NCI-H748 (cell line): ENCODE measurements around the gene MEGF11.

Experiments
- DNase-seq: peaks from one replicate; lab custom pipeline; 2025; ENCODE audit not compliant: unreplicated experiment; lab: John Stamatoyannopoulos, UW

The MEGF11 gene

DNA sequence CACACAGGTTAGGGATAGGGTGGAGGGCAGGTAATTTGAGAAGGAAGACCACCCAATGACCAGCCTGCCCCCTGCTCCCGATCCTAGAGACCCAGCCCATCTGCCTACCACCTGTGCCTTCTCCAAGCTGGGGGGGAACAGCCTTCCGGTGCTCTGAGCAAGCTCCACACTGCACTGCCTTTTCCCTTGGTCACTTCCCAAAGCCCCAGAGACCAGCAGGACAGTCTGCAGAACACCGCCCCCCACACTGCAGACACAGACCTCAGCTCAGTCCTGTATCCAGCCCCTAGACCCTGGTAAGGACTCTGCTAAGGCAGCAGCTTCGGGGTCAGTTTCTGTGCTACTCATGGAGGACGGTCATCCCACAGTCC is 156.9 kb downstream of the MEGF11 start:
- DNase-seq: no peak

DNA sequence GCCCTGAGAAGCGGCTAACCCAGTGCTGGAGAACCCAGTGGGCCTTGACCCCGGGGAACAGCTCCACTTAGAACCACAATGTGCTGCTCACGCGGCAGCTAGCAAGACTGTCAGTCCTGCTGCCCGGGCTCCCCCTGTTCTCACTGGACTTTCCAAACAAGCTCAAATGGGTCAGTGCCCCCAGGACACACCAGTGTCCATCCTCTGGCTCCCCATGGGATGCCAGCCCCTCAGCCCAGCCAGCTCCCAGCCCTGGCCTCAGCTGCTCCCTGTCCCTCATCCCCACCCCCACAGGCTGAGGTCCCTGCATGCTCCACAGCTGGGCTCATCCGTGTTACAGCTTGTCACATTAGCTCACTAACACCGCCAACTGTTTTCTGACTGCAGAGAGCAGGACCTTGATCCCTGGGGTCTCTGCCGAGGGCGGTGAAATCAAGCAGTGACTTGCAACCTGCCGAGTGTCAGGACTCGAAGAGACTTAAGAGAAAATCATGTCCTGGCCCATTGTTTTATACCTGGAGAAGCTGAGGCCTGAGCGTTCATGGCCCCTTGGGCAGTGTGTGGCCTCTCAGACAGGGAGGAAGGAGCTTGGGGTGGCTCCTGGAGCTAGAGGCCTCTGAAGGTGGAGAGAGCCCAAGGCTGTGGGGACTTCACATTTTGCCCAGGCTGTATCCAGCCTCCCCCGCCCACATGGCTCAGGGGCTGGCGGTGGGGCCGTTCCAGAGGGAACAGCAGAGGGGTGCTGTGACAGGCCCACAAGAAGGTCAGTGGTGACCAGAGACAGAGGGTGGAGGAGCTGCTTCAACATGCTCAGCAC is 157.5 kb downstream of the MEGF11 start:
- DNase-seq: no peak

DNA sequence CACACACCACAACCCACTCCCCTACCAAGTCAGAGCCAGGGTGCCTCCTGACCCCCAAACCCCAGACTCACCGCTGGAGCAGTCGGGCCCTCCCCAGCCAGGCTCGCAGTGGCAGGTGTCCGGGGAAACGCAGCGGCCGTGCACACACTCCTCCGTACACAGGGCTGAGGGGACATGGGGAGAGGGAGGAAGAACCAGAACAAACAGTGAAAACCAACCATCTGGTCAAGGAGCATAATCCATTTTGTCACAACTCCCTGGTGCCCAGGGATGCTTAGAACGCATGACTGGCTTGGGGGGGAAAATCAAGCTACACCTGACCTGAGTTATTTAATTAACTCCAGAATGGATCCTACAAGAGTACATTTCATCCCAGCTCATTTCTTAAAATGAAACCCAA is 159.2 kb downstream of the MEGF11 start:
- DNase-seq: no peak

DNA sequence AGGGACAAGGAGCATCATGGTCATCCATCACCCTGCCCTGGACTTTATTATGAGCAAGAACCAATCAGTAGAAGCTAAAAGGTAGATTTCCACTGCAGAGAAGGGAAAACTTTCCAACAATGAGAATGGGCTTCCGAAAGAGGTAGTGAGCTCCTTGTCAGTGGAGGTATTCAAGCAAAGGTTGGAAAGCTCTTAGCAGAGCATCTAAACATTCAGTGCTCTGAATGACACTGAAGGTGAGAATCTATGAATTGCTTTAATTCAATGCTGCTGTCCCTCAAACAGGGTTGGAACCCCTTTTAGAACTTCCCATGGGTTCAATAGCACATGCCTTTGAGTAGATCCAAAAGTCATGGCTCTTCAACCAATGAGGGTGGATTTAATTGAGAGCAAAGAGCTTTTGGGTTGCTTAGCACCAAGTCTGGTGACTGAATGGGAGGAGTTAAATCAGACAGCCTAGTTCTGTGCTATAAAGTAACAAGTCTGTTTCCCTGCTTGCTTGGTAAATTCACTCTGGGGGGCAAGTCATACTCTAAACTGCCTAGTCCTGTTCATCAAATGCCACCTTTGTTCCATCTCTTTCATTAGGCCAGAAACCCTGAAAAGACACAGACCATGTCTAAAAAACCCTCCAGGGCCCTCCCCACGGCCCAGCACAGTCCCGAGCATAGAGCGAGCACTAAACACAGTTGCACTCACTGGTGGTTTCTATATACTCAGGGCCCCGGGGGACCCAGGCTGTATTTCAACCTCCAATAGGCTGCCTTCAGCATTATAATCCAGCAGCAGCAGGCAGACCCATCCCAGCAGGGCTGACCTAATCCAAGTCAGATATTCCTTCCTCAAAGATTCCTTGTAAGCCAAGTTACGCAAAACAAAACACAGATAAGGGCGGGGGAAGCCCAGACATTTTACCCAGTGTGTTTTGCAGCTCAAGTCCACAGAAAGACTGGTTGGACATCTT is 161.2 kb downstream of the MEGF11 start:
- DNase-seq: no peak

DNA sequence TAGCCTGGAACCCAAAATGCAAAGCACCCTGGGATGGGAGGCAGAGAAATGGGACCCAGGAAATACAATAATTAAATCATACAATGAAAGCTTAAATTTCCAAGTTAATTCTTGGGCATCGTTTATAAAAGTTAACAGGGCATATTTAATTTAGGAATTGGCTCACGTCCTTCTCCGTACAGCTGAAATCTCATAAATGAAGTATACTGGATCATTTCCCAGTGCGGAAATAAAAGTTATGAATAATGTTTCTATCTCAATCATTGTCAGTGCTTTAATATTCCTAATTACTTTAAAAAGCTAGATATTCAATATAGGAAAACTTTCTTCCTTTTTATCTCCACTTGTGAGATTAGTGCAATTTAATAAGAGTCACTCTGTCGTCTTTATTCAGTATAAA is 164.0 kb downstream of the MEGF11 start:
- no peak for DNase-seq

DNA sequence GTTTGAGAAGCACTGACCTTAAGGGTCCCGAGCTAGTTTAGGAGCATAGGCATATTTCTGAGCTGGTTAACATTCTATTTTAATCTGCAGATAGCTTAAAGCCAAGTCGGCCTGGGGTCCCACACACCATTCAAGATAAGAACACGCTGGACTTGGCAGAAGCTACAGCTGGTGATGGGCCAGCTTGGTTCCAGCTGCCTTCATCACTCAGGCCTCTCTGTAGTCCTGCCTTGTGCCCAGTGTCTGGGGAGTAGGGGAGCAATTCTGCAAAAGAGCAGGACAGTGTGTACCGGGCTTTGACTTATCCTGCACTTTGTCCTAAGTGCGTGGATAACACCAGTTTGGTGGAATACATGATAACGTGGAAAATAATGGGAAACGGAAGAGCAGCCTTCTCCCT is 164.5 kb downstream of the MEGF11 start:
- DNase-seq: no peak

DNA sequence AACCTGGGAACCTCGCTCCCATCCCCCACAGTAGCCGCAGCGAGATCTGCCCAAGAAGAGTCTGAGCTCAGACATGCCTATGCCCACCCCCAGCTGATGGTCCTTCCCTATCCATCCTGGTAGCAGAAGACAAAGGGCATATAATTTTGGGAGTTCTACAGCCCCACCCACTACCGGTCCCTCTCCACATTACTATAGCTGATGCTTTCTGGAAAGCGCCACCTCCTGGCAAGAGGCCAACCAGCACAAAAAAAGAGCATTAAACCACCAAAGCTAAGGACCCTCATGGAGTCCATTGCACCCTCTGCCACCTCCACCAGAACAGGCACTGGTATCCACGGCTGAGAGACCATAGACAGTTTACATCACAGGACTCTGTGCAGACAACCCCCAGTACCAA is 168.4 kb downstream of the MEGF11 start:
- peak; percentile 20 for DNase-seq

DNA sequence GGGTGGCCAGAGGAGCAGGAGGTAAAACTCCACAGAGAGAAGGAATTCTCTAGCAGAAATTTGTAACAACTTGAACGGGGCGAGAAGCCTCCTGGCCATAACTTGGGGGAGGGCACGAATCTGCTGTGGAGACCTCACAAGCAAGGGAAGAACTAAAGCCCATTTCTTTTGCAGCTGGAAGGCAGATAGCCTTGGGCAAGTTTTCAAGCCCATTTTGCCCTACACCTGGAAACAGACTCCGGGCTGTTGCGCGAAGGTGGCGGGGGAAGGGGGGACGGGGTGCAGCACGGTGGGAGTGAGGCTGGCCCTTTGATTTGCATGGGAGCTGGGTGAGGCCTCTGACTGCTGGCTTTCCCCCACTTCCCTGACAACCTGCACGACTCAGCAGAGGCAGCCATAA is 168.8 kb downstream of the MEGF11 start:
- DNase-seq: no peak

DNA sequence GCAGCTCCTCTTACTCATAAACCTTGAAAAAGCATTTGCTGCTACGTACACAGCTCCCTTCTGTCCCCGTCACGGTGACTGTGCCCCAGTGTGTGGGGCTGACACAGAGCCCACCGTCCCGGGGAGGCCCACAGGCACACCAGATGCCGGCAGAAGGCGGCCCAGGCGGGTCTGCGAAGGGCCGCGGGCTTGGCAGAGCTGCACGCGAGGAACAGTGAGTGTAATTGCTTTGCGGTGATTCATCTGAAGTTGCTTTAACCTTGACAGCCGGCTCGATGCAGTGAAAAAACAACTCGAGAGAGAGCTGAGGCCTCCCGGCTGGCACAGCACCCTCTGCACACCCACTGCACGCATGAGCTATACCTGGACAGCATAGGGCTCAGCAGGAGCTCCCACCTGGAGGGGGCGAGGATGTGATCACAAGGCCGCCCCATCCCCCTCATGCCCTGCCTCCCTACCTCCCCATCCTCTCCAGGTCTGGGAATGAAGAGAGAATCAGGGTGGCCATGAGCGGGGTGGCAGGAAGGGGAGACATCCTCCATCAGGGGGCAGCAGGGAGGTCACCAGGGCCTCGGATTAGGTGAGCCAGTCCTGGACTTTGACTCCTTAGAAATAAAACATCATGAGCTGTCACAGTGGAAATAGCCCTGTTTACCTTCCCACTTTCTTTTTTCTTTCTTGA is 172.7 kb downstream of the MEGF11 start:
- no peak for DNase-seq

DNA sequence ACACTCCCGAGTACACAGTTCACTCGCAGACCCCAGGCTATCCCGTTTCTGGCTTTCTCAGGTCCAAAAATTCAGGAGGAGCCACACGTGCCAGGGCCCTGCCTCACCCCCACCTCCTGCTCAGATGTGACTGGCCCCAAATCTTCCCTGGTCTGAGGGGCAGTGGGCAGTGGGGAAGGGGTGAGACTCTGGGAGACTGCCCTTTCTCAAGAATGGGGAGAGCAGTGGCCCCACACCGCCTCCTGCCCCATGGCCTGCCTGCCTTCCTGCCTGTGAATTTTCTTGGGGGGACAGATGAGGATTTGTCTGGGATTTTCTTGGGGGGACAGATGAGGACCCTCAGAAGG is 174.6 kb downstream of the MEGF11 start:
- DNase-seq: no peak

DNA sequence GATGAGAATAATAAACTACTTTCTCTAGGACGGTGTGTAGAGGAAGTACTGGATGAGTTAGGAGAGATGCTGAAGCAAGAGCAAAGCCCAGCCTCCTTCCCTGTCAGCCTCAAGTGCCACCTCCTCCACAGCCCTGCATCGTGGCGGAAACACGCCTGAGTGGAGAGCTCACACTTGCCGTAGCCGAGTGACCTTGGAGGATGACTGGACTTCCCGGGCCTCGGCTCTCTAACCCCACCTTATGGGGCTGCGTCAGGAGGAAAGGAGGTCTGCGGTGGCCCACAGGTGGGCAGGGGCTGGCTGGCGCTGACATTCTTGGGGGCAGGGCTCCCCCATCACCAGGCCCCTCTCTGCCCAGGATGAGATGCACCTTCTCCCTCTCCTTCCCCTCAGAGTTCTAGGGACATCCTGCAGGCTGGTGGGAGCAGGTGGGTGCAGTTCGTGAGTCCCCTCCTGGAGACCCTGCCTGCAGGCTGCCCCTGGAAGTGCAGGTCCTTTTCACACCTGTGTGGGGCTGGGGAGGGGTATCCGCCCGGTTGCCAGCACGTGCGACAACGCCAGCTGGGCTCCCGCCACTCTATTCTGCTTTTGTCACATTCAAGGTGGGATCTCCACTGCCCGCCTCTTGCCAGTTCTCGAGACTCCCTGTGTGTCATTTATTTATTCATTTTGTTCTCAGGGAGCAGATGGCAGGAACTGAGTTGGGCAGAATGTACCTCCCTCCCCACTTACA is 175.2 kb downstream of the MEGF11 start:
- DNase-seq: no peak

DNA sequence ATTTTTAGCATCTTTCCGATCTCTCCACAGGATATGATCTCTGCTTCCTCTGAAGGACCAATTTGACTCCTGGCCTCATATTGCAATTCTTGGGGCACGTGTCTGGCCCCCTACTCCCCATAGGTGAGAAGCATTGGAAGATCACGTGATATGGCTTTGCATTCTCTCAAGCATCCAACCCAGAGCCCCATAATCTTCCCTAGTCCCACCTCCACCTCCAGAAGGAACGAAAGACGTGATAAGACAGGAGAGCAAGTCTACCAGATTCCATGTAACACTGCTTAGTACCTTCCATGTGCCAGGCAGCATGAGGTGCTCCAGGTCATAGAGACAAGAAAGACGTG is 176.3 kb downstream of the MEGF11 start:
- DNase-seq: no peak

DNA sequence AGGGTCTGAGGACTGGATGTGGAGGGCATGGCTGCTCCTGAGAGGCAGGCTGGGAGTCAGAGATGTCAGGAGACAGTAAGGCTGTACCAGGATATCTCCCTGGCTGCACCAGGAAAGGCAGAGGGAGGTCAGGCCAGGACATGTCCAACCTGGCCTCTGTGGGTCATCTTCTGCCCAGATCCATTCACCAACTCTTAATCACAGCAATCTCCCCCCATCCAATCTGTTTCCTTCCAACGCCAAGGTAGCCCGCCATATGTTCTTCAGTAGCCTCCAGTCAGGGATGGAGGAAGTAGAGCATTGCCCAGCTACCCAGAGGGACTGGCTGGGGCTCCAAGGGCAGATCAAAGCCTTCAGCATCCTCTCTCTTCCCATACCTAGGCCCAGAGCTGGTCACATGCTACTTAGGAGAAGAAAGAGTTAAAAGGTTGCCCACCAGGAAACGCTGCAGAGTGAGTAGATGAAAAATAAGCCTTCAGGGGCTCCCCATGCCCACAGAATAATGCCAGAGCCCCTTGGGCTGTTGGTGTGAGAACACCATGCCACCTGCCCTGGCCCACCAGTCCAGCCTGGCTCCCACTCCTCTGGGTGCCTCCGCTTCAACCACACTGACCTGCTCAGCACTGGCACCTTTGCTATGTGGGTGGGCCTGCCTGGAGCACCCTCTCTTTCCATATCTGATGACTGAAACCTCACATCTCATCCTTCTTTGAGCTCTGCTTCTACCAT is 176.8 kb downstream of the MEGF11 start:
- no peak for DNase-seq

DNA sequence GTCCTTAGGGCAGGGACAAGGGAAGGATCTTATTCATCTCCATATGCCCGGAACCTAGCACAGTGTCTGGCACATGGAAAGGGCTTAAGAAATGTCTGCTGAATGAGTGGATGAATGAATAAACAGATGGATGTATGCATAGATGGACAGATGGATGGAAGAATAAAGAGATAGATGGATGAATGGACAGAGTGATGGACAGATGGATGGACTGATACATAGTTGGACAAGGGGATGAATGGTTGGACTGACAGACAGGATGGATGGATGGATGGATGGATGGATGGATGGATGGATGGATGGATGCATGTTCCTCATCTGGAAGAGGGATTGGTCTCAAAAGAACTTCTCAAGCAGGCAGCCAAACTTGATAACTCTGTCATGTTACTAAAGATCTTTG is 177.6 kb downstream of the MEGF11 start:
- DNase-seq: no peak

DNA sequence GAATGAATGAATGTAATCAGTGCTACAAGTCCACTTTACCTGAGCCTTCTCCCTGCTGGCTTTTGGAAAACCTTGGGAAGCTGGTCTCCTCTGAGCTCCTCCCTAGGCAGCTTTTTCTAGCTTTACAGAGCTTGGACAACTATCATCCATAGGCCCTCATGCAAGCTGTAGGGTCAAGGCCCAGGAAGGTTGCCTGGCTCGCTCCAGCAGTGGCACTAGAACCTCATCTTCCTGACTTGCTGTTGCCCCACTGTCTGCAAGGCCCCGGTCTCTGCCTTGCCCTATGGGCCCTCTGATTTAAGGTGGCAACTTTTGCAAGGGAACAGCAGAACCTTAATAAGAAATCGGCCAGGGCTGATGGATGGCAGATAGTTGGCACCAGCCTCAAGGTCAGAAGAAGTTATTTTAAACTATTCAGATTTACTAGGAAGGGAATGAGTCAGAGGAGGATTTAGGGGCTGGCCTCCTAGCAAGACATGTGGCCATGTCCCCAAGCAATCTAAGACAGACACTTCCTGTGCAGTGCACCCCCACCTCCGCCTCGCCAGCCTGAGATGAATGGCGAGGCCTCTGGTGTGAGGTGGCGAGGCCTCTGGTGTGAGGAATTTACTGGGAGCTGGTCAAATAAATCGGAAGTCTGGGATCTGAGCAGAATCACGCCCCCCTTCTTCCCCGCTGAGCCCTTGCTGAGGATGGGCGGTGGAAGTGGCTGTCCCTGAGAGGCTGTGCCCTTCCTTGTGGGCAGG is 180.8 kb downstream of the MEGF11 start:
- DNase-seq: no peak

DNA sequence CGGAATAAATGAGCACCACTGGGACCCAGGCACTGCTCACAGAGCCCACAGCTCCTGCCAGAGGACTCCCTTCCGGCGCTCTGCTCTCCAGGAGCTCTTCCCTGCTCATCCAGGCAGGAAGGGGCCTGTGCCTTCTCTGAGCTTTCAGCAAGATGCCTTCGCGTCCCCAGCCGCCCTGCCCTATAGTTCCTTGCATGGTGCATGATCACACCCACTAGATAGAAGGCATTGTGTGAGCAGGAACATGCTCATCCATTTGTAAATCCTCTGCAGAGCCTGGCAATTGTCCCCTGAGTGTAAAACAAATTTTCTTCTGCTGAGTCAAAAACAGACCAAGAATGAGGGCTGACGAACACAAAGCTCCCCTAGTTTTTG is 181.6 kb downstream of the MEGF11 start:
- no peak for DNase-seq

DNA sequence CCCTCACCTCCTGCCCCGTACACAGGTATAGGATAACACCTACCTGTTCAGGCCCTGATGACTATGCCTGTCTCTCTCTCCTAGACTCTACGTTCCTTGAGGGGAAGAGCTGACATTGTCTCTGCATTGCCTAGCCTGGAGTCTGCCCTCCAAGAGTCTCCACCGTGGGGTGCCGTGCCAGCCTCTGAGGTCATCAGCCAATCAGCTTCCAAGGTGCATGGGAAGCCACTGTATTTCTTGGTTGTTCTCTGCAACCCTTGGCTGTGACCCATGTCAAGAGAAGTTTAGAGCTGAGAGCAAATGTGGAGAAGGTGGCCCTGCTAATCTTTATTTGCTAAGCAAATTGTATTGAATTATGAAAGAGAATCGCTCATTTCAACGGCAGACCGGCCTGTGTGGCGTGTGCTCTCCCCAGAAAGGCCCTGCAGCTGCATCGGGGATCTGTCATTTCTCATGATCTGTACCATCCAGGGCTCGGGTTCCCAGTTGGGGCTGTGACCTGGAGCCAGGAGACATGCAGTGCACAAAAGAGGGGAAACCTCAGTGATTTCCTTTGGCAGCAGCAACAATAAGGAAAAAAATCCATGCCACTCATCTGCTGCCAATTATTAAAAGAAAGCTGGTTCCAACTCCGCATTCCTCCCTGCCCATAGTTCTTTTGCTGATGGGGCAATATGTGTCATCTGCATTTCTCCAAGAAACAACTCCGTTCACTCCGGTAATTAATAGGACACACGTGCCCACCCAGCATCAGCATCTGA is 182.2 kb downstream of the MEGF11 start:
- no peak for DNase-seq

DNA sequence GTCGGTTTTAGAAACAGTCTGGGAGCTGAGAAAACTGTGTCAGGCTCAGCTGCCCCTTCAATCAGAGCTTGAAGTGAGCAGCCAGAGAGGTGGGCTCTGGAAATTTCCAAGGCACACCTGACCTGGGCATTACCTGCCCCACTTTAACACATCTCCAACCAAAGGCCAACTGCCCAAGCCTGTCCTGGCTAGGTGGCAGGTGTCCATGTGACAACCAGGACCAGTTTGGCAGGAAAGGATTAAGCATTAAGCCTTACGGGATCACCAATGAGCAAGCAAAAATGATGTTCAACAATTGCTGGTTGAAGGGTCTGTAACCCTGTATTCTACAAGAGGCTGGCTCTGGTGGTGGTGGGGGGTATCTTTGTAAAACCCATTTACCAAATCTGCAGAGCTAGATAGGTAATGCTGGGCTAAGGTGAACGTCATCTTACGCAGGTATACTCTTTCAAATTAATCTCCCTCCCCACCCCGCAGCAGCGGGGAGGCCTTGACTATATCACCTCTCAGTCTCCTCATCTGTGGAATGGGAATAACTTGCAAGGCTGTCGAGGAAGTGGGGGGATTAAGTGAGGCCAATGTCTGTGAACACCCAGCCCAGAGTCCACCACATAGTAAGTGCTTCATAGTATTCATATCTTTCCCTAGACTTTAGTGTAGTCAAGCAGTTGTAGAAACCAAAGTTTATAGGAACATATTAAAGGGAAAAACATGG is 183.2 kb downstream of the MEGF11 start:
- no peak for DNase-seq

DNA sequence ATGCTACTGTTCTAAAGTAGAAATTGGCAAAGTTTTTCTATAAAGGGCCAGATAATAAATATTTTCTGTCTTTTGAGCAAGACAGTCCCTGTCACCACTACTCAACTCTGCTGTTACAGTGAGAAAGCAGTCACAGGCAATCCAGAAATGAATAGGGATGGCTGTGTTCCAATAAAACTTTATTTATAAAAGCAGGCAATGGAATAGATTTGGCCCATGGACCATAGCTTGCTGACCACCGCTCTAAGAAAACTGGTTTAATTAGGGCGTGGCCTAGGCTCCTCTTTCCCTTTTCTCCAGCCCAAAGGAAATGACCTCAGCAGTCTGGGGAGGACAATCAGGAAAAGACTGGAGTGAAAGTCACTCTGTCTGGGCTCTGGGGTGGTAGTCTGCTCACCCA is 183.8 kb downstream of the MEGF11 start:
- no peak for DNase-seq
